ENCODE measurements around the gene TAAR9.
A peak's percentile ranks its signal among the peaks of the same experiment; 100 is the strongest.

The TAAR9 gene, protein sequence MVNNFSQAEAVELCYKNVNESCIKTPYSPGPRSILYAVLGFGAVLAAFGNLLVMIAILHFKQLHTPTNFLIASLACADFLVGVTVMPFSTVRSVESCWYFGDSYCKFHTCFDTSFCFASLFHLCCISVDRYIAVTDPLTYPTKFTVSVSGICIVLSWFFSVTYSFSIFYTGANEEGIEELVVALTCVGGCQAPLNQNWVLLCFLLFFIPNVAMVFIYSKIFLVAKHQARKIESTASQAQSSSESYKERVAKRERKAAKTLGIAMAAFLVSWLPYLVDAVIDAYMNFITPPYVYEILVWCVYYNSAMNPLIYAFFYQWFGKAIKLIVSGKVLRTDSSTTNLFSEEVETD

DNA sequence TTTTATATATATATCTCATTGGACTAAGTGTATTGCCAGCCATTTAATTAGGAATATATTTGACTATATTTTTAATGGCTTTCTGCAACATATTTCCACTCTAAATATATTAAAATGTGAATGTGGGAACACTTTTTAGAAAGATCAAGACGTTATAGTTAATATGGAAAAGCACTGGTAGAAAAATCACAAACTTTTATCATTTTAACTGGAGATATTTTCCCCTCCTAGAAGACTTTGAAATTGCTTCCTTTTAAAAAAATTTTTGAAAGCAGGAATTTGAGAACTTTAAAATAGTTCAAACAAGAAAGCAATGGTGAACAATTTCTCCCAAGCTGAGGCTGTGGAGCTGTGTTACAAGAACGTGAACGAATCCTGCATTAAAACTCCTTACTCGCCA, at the start of gene TAAR9:
TSS of gene TAAR9 (plus strand) at position 301 of the 400 bp plus-strand sequence. CDS start at position 314, 13 bp downstream.
- FAIRE-seq (no peak), DNase-seq (ENCODE audit: extremely low spot score, insufficient read length, low read depth) (no peak)

DNA sequence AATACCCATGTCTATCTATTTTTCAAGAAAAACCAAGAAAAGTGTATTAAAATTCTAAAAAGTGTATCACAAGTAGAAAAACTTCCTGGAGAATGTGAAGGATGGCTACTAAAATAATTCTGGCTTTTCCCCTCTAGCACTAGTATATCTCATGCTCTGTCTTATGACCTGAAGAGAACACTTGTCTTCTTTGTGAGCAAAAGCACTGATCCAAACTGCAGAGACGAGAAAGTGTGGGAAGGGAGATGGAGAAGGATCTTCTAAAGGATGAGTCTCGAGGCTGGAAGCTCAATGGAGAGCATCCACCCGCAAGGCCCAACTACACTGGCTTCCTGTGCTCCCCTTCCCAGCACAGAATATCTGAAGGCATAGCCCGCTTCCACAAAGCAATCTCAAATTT, 48.7 kb upstream of the TAAR9 start:
- peak; percentile 45 for FAIRE-seq
- DNase-seq (ENCODE audit: extremely low spot score, insufficient read length, low read depth): no peak

DNA sequence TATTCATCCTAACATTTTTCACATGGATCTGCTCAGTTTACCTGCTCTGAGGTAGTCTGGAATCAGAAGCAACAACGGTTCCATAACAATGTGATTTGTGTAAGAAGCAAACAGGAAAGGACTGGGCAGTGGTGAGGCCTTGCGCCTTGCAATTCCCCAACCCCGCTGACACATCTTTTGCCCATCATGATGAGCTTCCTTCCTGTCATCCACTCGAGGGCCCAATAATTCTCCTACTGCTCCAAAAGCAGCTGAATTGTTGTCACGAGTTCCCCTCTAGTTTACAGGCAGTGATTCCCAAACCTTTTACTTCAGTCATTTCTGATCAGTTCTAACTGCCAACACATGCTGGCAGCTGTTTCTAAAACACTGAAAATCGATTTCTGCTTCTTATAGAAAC, 48.1 kb upstream of the TAAR9 start:
- DNase-seq (ENCODE audit: extremely low spot score, insufficient read length, low read depth) (no peak), FAIRE-seq (peak; percentile 83)

DNA sequence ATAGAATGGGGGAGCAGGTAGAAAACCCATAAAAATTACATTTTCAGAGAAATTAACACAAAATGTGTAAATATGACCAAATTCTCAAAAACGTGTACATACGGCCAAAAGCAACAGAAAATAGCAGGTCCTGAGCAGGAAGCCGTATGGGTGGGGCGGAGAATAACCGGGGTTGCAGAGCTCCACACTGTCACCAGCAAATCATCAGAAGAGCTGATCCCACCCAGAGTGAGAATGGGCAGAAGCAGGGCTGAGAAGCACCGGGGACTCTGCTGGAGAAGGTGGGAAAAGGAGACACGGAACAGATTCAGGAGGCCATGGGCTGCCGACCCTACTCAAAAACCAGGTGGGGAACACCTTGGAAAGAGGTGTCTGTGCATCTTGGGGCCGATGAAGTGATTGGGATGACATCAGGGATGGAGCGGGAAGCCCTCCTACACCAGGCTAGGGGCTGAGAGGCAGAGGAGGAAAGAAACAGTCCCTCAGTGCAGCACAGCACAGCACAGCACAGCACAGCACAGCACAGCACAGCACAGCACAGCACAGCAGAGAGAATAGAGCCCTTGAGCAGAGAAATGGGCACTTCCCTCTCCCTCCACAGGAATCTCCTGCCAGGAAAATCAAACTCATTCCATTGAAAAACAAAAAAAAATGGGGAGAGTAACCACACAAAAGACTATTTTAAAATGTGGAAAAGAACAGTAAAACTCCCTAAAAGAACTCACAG, 47.4 kb upstream of the TAAR9 start:
- DNase-seq (ENCODE audit: extremely low spot score, insufficient read length, low read depth) (no peak), FAIRE-seq (no peak)

DNA sequence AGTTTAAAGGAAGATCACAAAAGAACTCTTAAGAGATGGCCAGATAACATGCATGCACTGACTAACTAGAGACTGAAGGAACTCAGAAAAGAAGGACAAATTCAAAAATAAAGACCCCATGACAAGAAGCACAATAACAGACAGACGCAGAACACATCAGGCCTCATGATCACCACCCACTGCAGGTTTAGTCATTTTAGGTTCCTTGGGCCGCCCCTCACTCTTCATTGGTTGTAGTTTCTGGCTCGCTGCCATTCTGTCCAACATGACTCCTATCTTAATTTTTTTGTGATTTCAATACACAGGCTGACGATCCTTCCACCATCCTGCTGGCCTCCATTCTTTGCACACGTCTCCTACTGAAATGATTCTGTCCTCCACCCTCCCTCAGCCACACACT, 46.8 kb upstream of the TAAR9 start:
- FAIRE-seq (peak; percentile 35), DNase-seq (ENCODE audit: extremely low spot score, insufficient read length, low read depth) (no peak)

DNA sequence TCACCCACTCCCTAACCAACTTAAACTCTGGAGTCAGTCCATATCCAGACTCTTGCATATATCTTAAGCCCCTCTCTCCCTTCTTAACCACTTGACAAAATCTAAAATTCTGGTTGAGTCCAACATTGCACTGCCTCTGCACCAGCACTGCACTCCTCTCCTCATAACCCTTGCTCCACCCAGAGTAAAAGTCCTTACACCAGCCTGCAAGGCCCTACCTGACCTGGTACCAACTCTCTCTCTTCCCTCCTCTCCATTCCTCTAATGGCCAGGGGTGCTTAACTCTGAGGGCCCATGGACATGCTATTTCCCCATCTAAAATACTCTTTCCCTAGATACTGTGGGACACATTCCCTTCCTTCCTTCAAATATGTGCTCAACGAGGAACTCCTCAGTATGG, 46.2 kb upstream of the TAAR9 start:
- FAIRE-seq: no peak
- DNase-seq (ENCODE audit: extremely low spot score, insufficient read length, low read depth): no peak

DNA sequence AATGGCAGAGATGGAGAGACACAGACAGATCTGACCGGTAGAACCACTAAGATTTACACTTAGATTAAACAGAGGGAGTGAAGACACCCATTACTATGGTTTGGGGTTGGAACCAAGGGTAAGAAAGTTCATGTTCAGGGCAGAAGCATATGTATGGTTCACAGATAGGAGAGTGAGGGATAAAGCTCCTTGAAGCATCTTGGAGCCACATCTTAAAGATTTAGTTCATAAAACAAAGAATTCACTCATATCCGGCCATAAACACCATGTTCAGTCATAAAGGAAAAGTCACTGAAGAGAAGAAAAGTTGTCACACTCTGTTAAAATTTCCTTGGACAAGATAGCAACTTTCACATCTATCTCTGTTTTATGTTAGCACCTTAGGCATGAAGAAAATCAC, 43.1 kb upstream of the TAAR9 start:
- DNase-seq (ENCODE audit: extremely low spot score, insufficient read length, low read depth): no peak
- peak; percentile 83 for FAIRE-seq

DNA sequence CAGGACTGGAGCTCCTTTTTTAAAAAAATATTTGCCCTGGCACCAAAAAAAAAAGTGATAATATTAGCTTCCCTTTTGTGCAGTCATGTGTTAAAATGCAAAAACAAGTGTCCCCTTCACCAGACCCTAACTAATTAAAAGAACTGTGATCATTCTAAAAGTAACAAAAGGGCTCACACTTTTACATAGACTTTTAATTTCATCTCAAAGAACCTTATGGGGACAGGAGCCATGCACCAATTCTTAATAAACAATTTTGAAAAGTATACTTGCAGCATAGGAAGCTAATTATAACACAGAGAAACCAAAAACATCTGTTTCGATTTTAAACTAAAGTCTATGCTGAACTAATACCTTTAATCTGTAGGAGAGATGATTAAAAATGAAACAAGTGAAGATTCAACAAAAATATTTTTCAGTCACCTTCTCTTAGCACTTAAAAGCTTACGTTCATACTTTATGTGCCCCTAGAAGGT, 42.4 kb upstream of the TAAR9 start:
- FAIRE-seq: peak; percentile 86
- DNase-seq (ENCODE audit: extremely low spot score, insufficient read length, low read depth): no peak

DNA sequence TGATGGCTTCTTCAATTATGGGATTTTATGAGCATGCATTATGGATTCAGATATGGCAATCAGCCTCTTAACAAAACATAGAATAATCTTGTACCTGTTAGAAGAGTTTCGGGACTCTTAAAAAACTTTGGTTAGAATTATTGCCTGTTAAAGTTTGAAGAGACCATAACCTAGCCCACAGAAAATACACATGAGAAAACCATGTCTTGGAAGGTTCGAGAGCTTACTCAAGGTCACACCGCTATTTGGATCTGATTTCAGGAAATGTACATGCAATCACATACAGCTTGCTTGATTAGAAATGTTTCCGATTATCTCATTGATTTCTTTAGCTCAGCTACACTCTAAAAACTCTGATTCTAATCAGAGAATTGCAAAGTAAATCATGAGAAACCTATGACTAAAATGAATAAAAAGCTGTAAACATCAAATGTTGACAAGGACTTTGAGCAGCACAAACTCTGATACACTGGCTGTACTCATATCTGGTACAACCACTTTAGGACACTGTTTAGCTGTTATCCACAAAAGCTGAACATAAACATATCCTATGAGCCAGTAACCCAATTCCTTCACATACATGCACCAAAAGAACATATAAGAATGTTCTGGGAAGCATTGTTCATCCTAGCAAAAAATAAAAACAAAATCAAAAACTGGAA, 41.4 kb upstream of the TAAR9 start:
- DNase-seq (ENCODE audit: extremely low spot score, insufficient read length, low read depth) (no peak), FAIRE-seq (peak; percentile 66)

DNA sequence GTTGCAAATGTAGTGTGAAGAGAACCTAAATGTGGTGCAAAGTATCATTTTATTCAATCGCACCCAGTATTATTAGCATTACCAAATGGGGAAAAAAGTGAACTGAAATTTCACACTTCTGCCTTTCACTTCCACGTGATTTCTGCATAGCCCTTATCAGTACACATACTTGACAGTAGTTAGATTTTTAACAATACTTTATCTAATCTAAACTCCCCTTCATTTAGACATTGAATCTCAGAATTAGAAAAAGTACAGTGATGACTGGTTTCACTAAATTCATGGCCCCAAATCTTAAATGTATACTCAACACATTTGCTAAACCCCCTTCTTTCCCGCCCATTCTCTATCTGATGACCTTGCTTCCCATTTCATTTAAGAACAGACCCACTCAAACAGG, 39.4 kb upstream of the TAAR9 start:
- no peak for DNase-seq (ENCODE audit: extremely low spot score, insufficient read length, low read depth)
- FAIRE-seq: peak; percentile 94

DNA sequence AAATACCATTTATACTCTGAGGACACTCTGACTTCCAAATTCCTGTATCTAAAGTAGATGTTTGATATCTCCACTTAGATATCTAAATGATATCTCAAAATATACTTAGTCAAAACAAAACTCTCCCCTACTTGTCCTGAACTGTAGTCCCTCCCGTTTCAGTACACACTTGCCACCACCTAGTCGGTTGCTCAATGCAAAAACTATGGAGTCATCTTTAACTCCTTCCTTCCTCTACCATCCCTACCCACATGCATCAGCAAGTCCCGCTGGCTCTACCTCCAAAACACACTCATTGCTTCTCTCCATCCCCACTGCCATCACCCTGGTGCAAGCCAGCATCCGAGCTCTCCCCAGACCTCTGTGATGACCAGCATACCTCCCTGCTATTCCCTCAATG, 38.3 kb upstream of the TAAR9 start:
- FAIRE-seq (peak; percentile 66), DNase-seq (ENCODE audit: extremely low spot score, insufficient read length, low read depth) (no peak)

DNA sequence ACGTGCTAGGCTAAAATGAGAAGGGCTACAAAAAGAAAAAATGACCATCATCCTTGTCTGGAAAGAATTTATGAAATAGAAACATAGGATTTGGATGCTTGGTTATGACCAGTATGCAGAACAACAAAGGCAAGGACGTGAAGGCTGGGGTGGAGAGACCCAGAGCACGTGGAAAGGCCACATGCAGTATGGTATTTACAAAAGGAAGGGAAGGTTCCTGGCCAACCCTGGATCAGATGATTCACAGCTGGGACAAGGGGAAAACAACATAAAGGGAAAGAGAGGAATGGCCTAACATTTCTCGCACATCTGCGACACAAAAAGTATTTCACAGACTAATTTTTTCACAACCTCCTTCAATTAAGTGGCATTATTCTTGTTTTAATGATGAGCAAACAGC, 33.3 kb upstream of the TAAR9 start:
- FAIRE-seq: peak; percentile 9
- no peak for DNase-seq (ENCODE audit: extremely low spot score, insufficient read length, low read depth)

DNA sequence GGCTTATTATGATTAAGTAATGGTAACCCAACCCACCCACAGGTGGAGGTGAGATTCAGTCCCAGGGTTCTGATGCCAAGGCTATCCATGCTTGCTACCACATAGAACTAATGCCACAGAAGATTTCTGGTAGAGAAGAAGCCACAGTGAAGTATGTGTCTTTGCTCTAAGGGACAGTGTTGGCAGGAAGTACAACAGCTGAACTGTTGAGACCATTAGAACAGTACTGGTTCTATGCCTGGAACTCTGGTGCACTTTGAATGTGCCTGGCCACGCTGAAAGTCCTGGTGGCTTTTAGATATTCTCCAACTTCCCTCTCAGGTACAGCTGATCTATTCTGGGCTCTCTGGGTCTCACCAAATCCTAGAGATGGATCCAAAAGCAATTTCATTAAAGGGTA, 32.9 kb upstream of the TAAR9 start:
- DNase-seq (ENCODE audit: extremely low spot score, insufficient read length, low read depth) (no peak), FAIRE-seq (peak; percentile 77)

DNA sequence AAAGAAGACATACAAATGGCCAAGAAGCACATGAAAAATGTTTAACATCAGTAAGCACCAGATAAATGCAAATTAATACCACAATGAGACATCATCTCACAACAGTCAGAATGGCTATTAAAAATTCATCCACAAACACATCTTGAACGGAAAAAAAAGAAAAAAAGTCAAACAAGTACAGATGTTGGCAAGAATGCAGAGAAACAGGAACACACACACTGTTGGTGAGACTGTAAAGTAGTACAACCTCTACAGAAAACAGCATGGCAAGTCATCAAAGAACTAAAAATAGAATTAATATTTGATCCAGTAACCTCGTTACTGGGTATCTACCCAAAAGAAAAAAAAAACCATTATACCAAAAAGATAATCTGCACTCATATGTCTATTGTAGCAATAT, 31.6 kb upstream of the TAAR9 start:
- DNase-seq (ENCODE audit: extremely low spot score, insufficient read length, low read depth) (no peak), FAIRE-seq (peak; percentile 31)

DNA sequence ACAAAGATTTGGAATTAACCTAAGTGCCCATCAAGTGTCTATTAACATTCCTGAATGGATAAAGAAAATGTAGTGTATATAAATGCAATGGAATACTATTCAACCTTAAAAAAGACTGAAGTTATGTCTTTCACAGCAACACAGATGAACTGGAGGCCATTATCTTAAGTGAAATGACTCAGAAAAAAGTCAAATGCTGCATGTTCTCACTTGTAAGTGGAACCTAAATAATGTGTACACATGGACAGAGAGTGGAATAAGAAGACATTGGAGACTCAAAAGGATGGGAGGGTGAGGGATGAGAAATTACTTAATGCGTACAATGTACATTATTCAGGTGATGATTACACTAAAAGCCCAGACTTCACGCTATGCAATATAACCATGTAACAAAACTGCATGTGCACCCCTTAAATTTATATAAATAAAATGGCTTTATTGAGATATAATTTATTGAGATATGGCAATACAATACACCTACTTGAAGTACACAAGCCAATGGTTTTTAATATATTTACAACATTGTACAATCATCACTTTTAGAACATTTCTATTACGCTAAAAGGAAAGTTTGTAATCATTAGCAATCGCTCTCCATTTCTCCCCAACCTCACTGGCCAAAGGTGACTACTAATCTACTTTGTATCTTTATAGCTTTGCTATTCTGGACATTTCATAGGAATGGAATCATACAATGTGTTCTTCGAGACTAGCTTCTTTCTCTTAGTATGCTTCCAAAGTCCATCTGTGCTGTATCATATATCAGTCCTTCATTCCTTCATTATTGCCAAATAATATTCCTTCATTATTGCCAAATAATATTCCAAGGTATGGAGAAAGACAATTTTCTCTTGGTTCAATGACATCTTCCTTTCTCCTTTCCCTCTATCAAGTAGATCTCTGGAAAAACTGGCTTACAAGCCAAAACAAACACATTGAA, 30.9 kb upstream of the TAAR9 start:
- FAIRE-seq (no peak), DNase-seq (ENCODE audit: extremely low spot score, insufficient read length, low read depth) (no peak)

DNA sequence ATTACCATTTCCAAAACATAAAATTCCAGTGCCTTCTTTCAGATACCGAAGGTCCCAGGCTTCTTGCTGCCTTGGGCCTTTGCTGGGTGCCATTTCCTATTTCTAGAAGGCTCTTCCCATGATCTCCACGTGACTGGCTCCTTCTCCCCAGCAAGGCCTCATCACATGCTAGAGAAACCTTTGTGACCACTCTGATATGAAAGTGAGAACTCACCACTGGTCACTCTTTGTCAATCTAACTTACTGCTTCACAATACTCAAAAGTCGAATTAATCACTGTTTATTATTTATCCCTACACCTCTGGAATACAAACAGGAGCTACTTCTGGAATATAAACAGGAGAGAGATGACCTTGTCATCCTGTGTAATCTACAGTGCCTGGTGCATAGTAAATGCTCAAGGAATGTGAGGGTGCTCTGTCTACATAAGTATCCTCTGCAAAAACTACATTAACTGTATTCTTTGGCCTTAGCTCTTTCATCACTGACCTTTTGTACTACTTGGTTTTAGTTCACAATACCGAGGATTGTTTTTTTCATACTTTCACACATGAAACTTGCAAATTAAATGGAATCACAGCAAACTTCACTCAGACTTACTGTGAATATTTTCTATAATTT, 26.8 kb upstream of the TAAR9 start:
- DNase-seq (ENCODE audit: extremely low spot score, insufficient read length, low read depth): no peak
- FAIRE-seq: peak; percentile 80

DNA sequence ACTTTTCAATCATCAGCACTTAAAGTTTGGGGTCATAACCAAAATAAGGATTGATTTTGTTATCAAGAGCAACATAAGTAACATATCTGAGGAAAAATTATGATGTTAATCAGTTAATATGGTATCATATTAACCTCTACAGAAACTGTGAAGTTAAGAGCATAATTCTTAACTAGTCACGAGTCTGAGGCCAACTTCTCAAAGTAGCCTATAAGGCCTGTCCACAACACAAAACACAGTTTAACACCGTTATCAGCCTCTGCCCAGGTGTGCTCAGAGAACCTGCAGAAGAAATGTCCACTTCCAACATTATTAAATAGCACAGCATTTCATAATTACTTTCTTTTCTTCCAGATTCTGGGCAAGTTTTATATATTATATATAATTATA, 26.3 kb upstream of the TAAR9 start:
- DNase-seq (ENCODE audit: extremely low spot score, insufficient read length, low read depth): no peak
- FAIRE-seq: peak; percentile 56

DNA sequence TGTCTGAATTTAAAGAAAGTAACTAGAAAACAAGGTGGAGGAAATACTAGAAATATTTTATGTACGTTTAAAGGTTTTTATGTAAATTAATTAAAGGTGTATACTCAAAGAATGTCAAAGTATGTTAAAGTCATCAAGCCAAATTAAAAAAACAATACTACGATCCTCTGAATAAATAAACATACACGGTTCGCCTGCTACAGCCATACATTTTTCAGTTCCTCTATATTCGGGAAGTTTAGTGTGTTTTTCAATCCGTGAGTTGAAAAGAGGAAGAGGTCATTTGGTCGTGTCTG, 25.8 kb upstream of the TAAR9 start:
- no peak for FAIRE-seq
- no peak for DNase-seq (ENCODE audit: extremely low spot score, insufficient read length, low read depth)
